DND-41 (cell line): ENCODE measurements around the gene GRAMD4.

Experiments used
- EZH2 ChIP-seq: IDR thresholded peaks from 3 replicates; pipeline ENCODE4 v1.6.1; 2012; ENCODE audit warnings: borderline replicate concordance, low read depth, mild to moderate bottlenecking, moderate library complexity, low read length, inconsistent platforms; ENCODE audit not compliant: severe bottlenecking
- TF ChIP-seq, protein P1 (sequence below): IDR thresholded peaks from 2 replicates; pipeline ENCODE4 v1.5.1; 2012; ENCODE audit warnings: borderline replicate concordance, low read length, moderate library complexity, mild to moderate bottlenecking; ENCODE audit not compliant: poor library complexity, severe bottlenecking; ENCODE audit errors: extremely low read depth

DNA sequence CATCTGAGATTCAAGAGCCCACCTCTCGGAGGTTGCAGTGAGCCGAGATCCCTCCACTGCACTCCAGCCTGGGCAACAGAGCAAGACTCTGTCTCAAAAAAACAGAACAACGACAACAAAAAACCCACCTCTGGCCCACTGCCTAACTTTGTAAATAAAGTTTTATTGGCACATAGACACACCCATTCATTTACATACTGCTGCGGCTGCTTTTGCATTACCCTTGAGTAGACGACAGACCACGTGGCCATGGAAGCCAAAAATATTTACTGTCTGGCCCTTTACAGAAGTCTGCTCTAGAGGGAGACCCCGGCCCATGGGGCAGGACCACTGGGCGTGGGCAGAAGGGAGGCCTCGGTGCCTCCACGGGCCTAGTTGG, 47.0 kb downstream of the GRAMD4 start:
- TF ChIP-seq, protein P1, sequence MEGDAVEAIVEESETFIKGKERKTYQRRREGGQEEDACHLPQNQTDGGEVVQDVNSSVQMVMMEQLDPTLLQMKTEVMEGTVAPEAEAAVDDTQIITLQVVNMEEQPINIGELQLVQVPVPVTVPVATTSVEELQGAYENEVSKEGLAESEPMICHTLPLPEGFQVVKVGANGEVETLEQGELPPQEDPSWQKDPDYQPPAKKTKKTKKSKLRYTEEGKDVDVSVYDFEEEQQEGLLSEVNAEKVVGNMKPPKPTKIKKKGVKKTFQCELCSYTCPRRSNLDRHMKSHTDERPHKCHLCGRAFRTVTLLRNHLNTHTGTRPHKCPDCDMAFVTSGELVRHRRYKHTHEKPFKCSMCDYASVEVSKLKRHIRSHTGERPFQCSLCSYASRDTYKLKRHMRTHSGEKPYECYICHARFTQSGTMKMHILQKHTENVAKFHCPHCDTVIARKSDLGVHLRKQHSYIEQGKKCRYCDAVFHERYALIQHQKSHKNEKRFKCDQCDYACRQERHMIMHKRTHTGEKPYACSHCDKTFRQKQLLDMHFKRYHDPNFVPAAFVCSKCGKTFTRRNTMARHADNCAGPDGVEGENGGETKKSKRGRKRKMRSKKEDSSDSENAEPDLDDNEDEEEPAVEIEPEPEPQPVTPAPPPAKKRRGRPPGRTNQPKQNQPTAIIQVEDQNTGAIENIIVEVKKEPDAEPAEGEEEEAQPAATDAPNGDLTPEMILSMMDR = no peak
- TF ChIP-seq EZH2 = no peak
